Central memory CD4-positive, alpha-beta T cell (primary cell): ENCODE measurements around the gene MUC5B.
"Not testable (repeated sequence)": the region's sequence is repeated elsewhere in the genome, so short reads cannot be mapped to it uniquely, and the experiment has no call there.

Experiments used
- DNase-seq: peaks from one replicate; pipeline ENCODE4 v3.0.0; 2022

The MUC5B gene

DNA sequence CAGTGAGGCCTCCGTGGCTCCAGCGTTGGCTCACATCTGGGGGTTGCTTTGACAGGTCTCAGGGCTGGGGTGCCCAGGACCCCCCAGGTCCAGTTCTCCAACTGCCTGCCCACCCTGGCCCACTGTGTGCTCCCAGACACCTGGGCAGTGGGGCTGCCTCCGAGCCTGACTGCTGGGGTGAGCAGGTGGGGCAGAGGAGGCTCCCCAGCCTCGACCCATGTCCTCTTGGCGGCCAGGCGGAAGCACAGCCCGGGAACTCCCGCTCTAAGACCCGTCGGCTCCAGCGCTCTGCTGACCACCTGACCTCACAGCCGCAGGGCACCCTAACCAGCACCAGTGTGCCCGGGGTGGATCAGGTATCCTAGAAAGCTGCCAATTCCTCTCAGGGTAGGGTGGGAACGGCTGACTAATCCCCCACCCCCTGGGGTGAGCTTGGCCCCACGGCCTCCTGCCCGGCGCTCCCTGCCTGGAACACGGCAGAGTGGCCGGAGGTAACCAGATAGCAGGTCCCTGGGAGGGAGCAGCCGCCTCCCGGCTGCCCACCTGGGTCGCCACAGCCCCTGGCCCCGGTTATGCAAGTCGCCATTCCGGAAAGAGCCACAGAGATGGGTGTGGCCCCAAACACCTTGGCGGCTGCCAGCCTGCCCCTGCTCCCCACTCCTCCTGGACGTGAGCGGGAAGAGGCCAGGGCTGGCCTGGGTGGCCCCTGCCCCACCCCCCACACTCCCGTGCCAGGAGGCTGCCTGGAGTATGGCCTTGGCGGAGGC is 19.2 kb upstream of the MUC5B start:
- DNase-seq = no peak

DNA sequence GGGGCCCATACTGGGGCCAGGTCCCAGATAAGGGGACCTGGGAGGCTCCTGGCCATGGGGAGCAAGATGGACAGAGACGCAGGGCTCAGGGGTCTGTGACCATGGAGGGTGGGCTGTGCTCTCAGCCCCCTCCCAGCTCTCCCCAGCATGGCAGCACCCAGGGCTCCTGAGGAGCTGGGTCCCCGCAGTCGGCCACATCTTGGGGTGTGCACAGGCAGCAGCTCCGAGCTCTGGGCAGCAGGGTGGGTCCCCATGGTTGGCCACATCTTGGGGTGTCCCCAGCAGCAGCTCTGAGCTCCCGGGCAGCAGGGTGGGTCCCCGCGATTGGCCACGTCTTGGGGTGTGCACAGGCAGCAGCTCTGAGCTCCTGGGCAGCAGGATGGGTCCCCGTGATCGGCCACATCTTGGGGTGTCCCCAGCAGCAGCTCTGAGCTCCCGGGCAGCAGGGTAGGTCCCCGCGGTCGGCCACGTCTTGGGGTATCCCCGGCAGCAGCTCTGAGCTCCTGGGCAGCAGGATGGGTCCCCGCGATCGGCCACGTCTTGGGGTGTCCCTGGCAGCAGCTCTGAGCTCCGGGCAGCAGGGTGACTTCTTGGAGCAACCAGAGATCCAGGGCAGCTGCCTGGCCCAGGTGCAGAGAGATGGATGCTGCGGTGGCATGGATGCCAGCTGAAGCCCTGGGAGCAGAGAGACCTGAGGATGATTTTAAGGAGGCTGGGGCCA is 18.3 kb upstream of the MUC5B start:
- DNase-seq = no peak

DNA sequence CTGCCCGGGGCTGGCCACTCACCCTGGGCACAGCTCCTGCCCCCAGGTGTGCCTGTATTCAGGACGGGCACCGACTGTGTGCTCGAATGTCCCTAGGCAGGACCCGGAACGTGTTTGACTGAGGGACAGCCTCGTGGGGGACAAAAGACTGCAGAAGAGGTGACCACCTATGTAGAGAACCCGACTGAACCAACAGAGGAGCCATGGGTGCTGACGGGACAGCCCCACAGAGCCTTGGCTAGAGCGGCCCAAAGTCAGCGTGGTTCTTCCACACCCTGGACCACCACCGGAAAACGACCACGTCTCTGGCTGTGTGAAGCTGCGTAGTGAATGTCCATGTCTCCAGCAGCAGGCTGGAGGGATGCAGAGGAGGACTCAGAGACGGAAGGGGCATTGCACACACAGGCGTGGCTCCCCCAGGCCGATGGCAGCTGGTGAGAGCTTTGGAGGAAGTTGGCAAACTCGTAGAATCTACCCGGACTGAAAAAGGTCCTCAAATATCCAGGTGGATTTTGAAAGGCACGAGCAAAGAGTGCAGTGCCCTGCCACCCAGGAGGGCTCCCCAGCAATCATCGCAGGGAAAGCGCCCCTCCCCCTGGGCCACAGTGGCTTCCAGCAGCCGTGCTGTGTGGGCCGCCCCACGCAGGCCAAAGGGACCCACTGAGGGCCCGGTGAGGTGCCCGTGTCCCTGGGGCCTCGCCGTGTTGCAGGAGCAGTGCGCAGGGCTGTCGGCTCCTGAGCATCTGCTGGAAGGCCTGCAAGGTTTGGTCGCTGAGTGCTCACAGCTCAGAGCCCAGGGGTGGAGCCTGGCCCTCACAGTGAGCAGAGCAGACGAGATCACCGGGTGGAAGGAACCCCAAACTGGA is 17.5 kb upstream of the MUC5B start:
- no peak for DNase-seq

DNA sequence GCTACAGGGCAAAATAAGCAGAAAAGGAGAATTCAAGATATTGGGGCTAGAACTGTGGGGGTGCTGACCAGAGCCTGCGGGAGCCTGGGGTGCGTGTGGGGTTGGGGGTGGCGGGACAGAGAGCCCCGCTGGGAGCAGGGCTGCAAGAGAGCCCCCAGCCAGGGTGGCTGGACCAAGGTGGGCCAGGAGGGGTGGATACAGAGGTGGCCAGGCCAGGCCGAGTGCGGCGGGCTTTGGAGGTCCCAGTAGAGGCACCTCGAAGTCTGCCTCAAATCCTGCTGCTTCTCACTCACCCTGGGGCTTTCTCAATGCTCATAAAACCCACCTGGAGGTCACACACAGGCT is 16.9 kb upstream of the MUC5B start:
- no peak for DNase-seq

DNA sequence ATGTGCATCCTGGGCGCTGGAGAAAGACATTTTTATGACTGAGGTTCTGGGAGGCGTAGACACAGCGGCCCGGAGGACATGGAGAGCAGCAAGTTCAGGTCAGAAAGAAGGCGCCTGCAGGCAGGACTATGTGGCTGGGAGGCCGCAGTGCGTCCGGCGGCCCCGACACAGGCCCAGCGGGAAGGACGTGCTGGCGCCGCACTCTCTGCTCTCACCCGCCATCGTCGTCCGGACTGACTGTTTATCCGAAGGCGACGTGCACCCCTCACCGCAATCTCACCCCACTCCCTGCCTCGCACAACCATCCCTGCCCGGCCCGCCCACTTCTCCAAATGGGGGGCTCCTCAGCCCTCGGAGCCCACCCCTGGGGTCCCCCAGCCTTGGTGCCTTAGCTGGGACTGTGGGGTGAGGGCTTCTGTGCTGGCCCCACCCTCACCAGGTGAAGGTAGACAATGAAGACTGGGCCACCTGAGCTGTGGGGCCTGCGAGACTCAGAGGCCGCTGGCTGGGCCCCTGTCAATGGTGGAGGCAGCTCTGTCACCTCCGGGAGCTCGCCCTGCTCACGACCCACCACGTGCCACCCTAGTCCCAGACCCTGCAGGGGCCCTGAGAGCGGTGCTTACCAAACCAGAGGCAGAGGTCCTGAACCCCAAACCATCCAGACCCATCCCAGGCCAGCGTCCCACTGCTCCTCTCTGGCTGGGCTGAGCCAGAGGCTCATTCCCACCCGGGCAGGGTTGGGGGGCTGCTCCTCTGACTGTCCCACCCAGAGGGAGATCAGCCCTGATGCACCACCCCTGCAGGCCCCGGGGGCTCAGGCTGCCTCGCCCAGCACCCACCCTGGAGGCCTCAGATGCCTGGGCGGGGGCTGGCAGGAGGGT is 16.2 kb upstream of the MUC5B start:
- DNase-seq = no peak

DNA sequence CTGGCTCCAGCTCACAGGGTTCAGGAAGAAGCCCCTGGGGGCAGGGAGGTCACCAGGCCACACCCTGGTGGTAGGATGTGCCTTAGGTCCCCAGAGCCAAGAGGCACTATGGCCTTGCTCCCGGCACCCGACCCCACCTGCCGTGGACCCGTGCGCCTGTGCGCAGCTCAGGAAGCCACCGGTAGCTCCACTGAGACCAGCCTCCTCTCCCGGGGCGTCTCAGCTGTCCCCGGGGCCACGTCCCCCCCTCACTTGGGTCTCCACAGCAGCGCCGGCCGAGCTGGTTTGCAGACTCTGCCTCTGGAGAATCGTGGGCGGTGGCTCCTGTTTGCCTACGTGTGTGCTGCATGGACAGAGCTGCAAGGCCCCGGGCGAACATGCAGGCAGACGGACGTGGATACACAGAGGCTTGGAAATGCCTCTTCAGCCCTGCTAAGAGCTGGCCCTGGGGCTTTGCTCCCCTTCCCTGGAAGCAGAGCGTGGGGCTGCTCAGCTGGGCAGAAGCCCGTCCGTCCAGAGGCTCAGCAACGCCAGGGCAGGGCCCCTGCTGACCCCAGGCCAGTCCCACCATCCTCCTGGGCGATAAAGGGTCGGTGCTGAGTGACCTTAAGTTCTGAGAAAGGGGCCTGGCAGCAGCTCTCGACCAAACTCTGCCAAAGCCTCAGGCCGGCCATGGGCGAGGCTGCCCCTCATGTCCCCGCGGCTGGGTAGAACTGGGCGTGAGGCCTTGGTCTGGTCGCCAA is 15.3 kb upstream of the MUC5B start:
- no peak for DNase-seq

DNA sequence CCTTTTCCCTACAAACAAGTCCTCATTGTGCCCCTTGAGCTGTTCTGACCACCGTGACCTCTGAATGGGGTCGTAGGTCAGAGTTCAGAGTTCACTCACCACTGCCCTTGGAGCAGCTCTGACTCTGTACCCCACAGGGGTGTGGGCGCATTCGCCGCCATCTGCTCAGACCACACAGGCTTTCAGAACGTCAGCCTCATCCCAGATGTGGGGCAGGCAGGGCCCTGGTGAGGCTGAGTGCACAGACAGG is 14.8 kb upstream of the MUC5B start:
- DNase-seq = no peak

DNA sequence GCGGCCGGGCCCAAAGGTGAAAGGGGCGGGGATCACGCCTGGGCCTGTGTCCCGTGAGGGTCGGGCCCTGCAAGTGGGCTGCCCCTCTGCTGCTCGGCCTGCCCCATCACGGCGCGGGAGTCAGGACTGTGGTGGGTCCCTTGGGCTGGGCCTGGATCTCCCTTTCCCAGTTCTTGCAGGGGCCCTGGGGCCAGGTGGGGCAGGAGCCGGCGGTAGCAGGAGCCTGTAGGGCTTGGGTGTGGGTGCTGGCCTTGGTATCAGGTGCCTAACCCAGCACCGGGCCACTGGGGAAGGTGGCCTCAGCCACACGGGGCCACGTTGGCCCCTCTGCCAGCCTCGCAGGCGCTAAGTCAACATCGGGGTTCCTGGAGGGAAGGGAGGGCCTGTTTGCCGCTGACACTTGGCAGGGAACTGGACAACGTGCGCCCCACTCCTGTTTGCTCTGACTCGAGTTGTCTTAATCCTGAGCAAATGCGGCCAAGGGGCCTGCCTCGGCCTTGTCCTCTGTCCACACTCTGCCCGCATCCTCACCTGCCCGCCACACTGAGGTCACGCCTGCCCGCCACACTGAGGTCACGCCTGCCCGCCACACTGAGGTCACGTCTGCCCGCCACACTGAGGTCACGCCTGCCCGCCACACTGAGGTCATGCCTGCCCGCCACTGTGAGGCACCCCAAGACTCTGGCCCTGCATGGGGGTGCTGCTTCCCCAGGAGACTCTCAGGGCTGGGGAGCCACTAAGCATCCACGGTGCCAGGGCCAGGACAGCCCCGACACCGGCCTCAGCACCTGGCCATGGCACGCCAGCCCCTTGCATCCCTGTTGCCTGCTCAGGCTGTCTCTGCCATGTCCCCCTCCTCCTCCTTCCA is 14.2 kb upstream of the MUC5B start:
- no peak for DNase-seq

DNA sequence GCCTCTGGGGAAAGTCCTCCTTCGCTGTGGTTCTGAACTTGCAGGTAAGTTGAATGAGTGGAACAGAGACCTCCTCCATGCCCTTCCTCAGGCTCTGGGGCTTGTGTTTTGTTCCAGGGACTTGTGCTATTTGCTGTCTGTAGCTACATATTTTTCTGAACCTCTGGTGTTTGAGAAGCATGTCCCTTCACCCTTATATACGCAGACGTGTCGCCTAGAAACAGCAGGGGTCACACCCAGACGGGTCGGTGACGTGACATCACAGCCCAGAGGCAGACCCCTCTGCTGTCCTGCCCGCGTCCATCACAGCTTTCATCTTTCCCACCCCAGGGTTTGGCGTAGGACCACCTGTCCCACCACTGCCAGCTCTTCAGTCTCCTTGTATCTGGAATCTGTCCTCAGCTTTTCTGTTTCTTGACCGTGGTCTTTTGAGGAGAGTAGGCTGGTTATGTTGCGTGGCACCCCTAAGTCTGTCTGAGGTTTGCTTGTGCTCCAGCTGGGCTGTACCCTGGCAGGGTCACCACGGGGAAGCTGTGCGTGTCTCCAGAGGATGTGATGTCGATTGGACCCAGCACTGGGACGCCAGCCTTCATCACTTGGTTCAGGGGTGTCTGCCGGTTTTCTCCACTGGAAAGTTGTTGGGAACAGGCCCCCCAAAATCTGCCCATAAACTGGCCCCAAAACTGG is 13.4 kb upstream of the MUC5B start:
- no peak for DNase-seq

DNA sequence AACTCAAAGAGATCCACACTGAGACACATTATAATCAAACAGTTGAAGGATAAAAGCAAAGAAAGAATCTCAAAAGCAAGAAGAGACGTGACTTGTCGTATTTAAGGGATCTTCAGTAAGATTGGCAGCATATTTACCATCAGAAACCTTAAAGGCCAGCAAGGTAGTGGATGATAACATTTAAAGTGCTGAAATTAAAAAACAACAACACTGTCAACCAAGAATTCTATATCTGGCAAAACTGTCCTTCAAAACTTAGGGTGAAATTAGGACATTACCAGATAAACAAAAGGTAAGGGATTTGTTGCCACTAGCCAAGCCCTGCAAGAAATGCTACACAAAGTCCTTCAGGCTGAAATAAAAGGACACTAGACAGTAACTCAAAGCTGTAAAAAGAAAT is 11.0 kb upstream of the MUC5B start:
- no peak for DNase-seq

DNA sequence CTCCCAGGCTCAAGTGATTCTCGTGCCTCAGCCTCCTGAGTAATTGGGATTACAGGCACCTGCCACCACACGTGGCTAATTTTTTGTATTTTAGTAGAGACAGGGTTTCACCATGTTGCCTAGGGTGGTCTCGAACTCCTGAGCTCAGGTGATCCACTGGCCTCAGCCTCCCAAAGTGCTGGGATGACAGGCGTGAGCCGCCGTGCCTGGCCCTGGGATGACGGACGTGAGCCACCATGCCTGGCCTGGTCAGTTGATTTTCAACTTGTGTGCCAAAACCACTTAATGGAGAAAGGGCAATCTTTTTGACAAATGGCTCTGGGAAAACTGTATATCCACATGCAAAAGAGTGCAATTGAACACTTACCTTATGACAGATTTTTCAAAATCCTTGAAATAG is 7.0 kb upstream of the MUC5B start:
- not testable (repeated sequence) for DNase-seq

DNA sequence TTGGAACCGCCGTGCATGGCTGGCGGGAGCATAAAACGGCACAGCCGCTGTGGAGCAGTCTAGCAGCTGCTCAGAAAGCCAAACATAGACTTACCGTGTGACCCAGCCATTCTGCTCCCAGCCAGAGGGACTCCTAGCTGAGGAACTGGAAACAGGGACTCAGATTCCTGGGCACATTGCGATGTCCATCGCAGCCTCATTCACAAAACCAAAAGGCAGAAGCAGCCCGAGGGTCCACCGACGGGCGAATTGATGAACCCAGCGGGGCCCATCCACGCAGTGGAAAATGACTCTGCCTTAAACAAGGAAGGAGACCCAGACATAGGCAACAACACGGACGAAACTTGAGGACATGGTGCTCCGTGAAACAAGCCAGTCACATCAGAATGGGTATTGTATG is 5.7 kb upstream of the MUC5B start:
- no peak for DNase-seq

DNA sequence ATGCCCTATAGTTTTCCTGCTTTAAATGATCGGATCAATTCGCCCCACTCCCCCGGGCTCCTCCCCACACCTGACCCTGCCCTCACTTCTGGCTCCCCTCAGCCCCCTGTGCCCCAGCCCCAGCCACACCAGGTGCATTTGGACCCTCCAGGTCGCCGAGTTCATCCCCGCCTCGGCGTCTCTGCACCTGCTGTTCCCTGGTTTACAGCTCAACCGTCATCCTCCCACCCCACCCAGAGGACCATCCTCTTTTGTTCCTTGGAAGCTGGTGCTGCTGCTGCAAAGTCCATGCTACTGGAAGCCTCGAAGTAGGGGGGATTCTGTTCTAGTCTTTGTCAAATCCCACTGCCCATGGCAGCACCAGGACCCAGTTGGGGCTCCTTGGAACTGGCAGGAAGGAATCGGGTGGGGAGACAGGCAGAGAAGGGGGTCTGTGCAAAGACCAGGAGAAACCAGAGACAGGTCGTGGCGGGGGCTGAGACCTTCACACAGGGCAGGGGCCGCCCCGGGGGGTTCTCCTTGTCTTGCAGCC is 4.5 kb upstream of the MUC5B start:
- no peak for DNase-seq

DNA sequence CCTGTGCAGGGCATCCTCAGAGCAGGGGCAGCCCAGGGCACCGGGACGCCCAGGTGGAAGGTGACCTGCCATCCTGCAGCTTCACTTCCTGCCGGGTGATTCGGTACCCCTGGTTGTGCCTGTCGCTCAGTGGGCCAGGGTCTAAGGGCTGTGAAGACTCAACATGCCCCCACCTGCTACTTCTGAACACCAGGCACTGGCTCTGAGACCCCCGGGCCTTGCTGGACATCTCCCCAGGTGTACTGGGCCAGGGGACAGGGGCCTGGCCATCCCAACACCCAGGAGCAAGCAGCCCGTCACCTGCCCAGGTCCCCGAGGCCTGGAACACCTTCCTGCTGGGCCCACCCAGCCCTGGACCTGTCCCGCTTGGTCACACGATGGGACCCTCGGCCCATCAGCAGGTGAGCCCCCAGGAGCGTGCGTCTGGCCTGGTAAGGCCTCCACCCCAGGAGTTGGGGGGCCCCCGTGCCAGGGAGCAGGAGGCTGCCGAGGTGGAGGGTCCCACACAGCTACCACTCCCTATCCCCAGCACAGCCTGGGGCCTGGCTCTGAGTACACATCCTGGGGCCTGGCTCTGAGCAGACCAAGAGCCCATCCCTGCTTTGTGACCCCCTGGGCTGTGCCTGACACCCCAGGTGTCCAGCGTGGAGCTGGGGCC is 3.9 kb upstream of the MUC5B start:
- no peak for DNase-seq

DNA sequence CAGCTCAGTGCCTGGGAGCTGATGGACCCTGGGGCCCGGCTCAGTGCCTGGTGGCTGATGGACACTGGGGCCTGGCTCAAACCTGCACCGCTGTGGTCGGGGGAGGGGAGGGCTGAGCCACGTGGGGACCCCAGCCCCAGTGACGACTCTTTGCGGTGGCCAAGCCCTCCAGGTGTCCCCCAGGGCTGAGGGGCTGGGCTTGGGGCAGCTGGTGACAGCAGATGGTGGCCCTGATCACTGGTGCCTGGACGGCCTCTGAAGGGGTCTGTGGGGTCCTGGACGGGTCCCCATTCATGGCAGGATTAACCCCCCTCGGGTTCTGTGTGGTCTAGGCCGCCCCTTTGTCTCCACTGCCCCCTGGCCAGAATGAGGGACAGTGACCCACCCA is 3.4 kb upstream of the MUC5B start:
- no peak for DNase-seq

DNA sequence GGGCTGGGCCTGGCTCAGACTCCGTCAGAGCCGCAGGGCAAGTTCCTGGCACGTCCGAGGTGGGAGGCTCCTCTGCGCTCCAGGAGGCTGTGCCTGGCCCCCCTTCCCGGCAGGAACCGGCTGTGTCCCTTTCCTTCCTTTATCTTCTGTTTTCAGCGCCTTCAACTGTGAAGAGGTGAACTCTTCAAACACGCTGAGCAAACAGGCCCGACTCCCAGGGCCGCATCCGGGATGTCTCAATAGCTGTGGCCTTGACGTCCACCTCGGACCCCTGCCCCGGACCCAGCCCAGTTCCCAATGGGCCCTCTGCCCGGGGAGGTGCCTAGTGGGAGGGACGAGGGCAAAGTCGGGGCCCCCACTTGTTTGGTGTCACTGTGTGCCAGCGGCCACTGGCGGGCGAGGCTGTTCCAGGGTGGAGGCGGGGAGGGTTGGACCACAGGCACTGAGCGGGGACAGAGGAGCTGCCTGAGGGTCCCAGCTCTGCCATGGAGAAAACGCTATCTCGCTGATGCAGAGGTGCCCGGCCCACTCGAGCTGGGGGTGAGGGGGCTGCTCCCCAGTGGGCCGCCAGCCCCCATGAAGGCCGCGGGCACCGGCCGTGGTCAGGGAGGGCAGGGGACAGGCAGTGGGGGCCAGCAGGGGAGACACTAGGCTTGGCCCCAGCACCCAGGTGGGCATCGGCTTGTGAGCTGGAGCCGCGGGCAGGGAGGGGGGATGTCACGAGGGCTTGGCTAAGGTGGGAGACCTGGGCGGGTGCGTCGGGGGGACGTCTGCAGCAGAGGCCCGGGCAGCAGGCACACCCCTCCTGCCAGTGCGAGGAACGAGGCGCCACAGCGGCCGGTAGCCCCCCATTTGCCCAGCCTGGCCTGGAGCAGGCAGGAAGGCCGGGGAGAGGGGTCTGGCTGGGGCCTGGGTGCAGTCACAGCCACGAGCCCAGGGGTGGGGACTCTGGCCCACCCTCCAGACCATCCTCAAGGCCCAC is 2.7 kb upstream of the MUC5B start:
- no peak for DNase-seq

DNA sequence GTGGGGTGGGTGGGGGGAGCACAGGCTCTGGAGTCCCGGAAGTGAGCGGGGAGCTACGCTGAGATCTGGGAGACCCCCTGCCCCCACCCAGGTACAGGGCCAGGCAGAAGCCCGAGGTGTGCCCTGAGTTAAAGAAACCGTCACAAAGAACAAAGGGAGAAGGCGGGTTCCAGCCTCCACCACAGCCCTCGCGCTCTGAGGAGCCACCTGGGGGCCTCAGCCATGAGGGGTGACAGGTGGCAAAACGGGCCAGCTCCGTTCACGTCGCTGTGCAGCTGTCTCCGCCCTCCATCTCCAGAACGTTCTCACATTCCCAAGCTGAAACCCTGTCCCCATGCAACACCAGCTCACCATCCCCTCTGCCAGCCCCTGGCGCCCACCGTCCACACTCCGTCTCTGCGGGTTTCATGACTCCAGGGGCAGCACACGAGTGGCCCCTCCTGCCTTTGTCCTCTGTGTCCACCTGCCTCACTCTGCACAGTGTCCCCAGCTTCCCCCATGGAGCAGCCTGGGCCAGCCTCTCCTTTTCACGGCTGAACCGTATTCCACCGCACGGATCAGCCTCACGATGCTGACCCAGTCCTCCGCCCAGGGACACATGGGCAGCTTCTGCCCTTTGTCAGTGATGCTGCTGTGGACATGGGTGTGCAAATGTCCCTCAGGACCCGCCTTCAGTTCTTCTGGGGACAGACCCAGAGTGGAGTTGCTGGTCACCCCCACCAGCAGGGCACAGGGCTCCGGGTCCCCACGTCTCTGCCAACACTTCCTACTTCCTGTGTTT is 1.7 kb upstream of the MUC5B start:
- no peak for DNase-seq

DNA sequence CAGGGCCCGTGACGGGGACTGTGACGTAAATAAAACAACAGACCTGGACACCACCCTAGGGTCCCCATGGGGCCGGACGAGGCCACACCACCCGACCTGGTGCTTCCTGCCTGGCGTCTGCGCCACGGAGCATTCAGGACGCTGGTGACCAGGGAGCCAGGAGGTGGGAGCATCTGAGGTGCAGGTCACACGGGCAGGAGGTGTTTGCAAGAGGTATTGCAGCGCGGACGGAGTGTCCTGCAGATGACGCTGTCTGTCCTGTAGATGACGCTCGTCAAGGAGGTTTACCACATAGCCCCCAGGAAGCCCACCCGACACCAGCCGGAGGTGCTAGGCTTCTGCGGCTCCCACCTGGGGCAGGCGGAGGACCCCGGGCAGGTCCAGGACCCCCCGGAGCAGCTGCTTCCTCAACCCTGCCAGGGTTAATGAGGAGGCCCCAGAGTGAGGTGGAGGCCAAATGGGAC is 986 bp upstream of the MUC5B start:
- DNase-seq = no peak
